HG03103 (cell line): ENCODE results near the gene TTLL8.

Source experiments
- ATAC-seq: cut with Tn5 transposase; IDR thresholded peaks from one replicate; pipeline ENCODE4 v1.9.1; 2021; ENCODE audit warnings: low read depth; ENCODE audit not compliant: unreplicated experiment

The TTLL8 gene

DNA sequence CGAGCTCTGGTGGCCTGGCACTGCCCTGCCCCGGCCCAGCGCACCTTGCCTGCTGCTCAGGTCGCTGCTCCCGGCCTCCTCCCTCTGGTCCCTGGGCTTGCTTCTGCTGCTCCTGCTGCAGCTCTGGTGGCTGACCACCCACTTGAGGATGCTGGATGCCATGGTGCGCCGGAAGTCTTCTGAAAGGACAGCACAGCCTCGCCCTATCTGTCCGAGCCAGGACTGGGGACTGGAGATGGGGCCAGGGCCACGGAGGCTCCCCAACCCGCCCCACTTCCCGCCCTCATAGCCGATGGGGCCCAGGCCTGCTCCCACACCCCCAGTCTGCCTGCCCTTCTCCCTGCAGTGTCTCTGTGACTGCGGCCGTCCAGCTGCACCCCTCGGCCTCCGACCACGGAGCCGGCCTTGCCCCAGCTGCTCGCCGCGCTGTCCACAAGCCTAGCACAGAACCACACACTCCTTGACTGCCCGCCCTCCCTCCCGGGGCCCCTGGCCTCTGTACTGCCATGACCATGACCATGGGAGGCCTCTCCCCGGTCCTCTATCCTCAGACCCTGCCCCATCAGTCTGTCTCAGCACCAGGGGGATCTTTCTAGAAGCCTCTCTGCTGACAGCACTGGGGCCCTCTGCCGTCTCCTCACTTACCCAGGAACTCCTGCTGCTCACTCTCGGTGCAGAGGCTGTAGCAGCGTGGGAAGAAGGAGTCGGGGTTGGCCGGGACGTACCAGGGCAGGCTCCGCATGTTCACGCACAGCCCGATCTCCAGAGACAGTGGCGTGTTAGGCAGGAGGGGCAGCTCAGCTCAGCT lies 12.7 kb downstream of the TTLL8 start:
- ATAC-seq, result no peak

DNA sequence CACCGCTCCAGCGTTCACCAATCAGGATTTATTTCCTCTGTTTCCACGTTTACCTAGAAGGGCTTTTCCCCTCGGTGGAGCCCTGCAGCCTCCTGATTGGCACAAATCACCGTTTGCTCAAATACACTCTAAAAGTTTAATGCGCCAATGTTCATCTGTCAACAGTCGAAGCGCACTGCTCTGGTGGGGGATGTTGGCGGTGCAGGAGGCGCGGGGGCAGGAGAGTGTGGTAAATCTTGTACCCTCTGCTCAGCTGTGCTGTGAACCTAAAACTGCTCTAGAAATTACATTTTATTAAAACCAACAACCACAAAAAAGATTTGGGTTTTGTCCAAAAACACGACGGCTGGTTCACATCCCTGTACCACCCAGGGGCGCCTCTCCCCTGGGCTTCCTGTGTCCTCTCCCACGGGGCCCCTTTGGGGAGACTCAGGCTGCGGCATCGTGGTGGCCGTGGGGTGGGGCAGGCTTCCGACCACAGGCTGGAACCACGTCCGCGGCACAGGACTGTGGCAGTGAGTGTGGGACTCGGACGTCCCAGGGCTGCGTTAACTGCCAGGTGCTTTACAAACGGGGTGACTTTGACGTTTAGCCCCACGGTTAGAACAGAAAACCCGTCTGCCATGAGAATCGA lies 13.5 kb downstream of the TTLL8 start:
- no peak for ATAC-seq

DNA sequence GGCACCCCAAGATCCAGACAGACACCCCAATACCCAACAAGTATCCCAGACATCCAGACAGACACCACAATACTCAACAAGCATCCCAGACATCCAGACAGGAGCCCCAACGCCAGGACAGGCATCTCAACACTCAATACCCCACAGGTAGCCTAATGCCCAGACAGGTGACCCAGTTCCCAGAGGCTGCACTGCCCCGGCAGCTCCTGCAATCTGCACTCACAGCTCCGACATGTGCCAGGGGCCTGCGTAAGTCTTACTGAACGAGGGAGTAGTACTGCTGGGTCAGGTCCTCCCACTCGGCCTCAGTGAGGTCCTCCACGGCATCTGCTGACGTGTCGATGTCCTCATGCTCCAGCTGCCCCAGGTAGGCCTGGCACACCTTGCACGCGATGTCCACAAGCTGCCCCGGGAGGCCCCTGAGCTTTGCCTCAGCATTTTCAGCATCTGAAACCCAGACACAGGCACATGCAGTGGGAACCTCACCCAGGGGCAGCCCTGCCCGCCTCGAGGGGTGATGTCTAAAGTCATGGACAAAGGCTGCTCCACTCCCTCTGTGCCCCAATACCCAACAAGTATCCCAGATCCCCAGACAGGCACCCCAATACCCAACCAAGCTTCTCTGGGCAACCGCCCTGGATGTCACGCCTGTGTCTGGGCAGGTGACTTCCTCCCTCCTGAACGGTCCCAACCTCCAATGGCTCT lies 16.6 kb downstream of the TTLL8 start:
- ATAC-seq, result no peak

DNA sequence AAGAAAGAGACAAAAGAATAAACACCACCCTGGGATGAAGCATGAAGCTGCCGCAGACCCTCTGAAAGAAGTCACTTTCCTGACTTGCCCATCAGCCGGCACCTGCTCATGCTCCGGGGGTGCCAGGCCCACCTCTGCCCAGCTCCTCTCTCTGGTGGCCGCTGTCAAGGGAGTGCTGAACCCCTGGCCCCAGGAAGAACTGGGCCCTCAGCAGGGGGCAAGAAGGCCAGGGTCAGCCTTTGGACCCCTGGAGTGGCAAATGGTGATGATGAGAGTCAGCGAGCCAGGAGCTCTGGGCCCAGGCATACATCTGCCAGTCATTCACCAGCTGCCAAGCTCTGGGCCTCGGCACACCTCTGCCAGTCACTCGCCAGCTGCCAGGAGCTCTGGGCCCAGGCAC lies 17.4 kb downstream of the TTLL8 start:
- ATAC-seq, result no peak

DNA sequence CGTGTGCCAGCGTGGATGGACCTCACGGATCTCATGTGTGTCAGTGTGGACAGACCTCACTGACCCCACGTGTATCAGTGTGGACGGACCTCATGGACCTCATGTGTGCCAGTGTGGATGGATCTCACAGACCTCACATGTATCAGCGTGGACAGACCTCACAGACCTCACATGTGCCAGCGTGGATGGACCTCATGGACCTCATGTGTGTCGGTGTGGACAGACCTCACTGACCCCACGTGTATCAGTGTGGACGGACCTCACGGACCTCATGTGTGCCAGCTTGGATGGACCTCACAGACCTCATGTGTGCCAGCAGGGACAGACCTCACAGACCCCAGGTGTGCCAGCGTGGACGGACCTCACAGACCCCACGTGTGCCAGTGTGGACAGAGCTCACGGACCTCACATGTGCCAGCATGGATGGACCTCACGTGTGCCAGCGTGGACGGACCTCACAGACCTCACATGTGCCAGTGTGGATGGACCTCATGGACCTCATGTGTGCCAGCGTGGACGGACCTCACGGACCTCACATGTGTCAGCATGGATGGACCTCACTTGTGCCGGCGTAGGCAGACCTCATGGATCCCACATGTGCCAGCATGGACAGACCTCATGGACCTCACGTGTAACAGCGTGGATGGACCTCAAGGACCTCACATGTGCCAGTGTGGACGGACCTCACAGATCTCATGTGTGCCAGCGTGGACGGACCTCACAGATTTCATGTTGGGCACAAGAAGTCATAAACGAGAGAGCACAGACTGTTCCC lies 18.2 kb downstream of the TTLL8 start:
- no peak for ATAC-seq

DNA sequence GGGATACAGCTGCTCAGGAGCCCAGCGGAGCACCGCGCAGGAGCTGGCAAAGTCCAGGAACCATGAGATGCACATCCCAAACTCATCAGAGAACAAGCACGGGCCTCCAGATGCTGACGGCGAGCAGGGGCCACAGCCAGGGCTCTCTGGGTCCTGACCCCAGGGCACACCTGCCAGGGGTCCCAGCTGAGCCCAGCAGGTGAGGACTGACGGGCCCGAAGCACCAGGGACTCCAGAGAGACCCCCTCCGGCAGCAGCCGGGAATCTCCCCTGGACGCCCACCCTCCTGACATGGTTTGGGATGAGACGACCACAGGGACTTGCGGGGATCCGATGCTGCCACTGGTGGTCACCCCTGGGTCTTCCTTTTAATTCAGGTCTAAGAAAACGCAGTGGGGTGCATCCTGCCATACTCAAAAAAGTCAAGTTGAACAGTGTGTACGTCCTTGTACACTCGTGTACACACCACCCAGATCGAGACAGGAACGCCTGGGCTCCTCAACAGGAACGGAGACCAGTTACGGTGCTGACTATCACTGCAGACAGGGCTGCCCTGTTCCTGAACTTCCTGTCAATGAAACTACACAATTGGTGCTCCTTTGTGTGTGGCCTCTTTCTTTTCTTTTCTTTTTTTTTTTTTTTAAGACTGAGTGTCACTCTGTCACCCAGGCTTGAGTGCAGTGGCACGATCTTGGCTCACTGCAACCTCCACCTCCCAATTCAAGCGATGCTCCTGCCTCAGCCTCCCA lies 21.9 kb downstream of the TTLL8 start:
- ATAC-seq, result no peak

DNA sequence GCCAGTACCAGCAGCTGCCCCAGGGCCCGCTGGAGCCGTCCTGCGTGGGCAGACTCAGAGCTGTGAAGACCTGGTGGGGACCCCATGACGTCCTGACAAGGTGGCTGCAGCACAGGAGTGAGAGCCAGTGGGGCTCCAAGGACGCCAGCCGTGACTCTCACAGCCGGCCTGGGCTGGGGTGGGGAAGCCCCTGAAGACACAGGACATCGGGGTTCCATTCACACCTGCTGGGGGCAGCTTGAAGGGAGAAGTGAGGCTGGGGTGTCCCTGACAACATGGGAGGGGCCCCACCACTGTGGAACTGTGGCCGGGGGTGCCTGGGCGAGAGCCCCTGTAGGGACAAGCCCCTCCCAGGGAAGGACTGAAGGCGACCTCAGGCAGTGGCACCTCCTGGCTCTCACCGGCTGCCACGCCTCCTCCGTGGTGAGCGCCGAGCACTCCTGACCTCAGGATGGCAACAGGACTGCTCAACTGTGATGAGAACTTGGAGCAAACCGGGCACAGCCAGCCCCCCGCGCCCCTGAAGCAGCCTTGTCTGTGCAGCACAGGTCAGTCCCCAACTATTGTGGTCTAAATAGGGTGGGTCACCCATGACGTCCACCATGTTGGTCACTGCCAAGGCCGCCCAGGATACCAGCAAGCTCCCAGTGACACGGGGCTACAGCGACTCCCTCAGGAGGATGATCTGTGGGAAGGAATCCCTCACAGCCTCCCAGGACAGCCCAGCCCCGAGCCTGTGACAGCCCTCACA lies 22.8 kb downstream of the TTLL8 start:
- ATAC-seq, result no peak

DNA sequence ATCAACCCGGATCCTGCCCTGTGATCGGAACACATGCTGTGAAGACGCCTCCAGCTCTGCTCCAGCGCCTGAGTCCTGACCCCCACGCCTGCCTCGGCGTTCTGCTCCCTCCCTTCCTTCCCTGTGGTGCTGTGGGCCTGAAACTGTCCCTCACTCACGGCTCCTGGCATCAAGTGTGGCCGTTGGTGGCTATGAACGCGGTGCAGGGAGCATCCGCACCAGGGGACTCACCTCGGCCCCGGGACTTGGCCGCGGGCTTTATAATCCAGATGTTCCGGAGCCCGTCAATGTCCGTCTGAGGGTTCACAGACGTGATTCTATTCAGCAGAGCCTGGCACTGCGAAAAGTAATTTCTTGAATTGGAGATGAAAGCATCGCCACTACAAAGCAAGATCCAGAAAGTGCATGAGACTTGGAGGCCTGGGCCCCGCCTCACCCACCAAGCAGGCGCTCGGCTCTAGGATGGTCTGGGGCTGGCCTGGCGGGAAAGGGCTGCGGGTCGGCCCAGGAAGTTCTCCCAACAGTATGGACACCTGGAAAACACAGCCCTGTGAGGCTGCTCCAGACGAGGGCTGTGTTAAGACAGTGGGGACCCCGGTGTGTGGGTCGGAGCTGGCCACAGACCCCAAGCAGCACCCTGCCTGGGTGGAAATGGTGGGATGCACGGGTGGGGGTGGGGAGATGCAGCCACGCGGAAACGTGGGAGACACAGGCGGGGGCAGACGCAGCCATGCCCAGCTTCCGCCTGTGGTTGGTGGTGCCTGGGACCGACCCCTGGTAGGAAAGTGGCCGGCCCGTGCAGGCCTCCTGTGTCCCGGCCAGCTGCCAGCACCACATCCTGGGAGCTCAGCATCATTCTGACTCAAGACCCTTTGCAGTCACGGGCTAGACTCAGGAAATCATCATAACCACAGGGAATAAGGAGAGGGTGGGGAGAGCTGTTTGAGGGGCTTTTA lies 23.7 kb downstream of the TTLL8 start:
- no peak for ATAC-seq

DNA sequence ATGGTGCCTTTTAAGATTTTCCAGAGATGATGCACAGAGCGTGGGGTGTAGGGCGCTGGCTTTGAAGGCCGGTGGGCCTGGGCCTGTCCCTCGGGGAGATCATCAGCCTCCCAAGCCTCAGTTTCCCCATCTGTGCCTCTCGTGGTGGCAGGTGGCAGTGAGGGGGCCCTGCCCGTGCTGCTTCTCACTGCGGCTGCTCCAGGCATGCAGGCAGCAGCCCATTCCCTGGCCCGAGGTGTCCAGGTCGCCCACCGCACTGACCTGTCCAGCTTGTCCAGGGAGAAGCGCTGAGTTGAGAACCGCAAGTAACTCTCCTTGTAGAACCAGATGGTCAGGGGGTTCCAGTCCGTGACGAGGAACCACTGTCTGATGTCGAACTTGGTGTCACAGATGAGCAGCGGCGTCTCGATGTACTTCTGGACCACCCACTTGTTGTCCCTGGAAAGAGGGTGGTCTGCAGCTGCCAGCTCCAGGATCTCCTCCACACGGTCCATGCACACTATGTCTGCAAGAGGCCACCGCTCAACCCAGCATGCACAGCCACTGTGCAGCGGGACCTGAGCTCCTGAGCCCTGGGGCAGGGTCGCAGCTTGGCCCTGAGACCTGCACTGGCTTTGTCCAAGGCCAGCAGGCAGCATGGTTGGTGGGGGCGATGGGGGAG lies 25.0 kb downstream of the TTLL8 start:
- no peak for ATAC-seq

DNA sequence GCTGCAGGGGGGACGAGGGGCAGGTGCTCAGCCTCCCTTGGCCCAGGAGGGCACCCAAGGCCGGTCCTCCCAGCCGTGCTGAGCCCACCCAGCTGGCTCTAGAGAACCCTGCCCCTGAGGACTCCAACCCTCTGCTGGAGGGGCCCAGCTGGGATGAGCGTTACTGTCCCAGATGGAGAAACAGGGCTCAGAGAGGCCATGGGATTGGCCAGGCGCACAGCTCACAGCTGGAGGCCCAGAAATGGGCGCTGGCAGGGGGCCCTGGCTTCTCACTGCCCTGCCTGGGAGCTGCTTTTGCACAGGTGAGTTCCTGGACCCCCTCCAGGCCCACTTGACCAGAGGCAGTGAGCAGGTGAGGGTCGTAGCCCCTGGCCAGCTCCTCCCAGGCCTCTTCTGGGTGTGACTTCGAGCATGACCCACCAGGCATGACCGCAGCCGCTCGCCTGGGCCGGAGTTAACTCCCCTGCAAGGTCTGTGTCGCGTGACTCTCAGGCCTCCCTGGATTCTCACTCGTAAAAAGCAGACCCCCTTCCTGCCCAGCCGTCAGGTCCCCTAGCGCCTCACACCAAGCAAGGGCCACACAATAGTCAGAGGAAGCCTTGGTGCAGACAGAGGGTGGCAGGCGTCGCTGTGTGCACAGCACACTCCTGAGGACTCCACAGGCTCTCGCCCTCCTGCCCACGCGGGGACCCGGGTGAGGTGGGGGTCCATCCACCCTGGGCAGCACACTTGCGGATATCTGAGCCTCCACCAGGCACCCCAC lies 25.8 kb downstream of the TTLL8 start:
- ATAC-seq, result no peak

DNA sequence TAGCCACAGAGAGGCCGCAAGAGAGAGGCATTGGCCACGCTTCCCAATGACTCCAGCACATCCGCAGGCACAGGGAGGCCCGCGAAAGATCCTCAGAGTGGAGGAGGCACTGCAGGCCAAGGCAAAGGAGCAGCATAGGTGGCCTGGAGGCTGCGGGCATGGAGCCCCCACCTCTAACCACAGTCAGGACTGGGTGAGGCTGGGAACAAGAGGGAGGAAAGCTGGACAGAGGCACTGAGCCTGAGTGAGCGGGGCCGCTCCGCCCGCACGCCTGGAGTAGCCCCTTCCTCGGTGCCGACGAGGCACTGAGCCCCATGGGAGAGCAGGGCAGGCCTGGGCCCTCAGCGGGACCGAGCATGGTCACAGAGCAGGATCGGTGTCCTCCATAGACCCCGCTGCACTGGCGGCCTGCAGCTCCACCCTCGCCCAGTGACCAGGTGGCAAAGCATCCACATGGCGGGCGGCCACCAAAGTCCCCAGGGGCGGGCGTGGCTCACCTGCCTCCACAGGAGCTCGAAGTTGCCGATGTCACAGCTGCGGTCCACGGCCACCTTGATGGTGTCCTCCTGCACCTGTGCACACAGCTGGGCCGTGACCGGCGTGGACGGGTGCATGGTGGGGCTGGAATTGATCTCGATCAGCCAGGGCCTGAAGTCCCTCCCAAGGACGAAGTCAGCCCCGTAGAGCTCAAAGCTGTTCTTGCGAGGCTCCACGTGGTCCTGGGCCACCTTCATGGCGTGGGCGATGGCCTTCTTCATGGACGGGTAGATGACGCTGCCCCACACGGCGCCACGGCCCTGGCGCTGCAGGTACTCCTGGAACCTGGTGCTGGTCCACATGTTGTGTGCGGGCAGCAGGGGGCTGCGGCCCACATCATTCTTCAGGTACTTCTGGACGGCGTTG lies 26.7 kb downstream of the TTLL8 start:
- ATAC-seq, result no peak

DNA sequence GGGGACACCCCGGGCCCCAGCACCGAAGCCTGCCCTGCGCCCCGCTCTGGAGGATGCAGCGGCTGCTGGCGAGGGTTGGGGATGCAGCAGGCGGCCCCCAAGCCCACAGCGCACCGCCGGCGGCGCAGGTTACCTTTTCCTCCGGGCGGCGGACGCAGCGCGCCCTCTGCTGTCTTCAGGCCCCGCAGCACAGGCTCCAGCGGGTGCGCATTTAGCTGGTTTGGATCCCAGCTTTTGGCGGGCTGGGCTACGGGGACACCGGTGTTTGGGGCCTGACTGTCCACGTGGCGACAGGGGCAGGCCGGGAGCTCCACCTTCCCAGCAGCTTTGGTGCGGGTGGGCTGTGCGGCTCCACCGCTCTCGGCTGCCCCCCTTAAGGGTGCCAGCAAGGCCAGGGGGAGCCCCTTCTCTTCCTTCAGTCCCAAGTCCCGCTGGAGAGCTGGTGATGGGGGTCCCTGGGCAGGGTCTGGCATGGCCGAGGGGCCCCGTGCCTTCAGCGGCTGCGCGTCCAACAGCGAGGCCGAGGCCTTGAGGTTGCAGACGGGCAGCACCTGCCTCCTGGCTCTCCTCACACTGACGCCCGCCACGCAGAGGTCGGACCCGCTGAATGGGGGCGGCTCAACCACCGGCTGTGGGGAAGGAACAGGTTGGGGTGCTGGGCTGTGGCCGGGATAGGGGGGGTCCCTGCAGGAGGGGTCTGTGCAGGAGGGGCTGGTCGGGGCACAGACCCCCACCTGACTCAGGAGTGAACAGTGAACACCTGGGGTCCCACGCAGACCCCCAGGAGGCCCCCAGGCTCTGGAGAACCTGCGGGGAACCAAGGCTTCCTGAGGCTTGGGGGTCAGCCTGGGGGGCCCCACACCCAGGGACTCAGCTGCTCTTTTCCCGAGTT lies 27.6 kb downstream of the TTLL8 start:
- no peak for ATAC-seq

DNA sequence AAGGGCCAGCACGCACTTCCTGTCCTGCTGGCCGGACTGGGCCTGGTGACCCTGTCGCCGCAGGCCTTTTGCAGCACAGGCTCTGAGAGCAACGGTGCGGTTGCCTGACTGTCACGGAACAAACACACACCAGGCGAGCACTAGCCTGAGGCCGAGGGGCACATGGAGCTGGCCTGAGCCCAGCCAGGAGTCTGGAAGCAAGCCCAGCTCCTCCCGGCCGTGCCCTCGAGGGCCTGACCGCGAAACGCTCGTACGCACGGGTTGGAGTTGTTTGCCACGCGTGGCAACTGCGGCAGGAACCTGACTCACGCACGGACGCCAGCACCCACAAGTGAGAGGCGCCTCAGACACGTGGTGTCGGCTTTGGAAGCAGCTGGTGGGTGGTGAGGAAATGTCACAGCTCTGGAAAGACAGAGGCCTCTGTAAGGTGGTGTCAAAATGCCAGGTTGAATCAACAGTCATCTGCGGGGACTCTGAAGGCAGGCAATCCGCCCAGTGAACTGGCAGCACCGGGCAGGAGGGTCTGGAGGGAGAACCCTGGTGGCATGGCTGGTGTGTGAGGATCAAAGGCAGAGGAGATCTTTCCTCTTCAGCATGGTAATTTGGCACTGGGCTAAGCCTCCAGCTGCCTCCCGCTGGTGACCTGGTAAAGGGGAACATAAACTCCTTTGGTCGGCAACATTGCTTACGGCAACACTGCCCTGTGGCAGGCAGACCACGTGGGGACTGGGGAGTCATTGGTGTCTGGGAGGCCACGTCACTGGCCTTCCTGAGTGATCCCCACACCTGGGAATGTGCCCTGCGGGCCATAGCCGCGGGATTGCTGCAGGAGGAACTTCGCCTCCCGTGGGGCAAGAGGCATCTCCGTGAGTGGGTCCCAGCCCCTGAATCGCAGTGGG lies 30.2 kb downstream of the TTLL8 start:
- no peak for ATAC-seq

DNA sequence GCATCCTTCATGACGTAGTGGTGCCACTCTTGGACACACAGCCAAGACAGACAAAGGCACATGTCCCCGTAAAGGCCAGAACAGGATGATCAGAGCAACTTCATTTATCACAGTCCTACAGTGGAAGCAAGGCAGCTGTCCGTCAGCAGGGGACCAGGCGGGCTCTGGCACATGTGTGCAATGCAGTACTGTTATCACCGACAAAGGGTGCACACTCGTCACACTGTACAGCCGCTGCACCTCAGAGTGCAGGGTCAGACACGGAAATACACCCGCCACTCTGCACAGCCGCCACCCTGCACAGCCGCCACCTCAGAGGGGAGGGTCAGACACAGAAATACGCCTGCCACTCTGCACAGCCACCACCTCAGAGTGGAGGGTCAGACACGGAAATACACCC lies 32.1 kb downstream of the TTLL8 start:
- ATAC-seq, result no peak
